Measurements from ENCODE around the gene NRGN.
"Not testable (repeated sequence)": the region's sequence is repeated elsewhere in the genome, so short reads cannot be mapped to it uniquely, and the experiment has no call there.

Gene NRGN

DNA sequence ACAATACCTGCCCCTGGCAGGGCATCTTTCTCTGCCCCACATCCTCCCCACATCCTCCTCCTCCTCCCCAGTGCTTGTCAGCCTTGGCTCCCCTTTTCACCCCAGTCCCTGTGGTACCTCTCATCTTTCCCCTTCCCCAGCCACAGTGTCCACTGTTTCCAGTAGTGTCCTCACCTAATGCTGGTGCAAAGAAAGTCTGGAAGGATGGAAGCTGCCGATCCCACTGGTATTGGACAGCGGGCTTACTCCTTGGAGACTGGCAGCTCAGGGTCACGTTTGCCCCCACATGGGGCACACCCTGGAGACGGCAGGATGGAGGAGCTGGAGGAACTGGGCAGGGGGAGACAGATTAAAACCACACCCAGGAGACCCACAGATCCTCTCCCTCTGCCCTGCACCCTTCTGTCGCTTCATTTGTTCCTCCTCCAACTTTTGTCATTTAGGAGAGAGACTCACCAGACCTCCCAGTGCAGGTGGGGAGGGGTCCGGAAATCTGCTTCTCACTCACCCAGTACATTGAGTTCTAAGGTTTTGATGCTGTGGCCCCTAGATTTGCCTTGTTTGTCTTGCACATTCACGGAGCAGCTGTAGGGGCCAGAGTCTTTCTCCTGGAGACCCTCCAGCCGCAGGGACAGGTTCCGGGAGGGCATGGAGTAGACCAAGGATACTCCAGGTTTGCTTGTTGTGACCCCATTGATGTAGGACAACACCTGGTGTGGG, 16.5 kb downstream of the NRGN start:
- no peak for DNase-seq (ENCODE audit: insufficient read length, low spot score)
- no peak for FAIRE-seq

DNA sequence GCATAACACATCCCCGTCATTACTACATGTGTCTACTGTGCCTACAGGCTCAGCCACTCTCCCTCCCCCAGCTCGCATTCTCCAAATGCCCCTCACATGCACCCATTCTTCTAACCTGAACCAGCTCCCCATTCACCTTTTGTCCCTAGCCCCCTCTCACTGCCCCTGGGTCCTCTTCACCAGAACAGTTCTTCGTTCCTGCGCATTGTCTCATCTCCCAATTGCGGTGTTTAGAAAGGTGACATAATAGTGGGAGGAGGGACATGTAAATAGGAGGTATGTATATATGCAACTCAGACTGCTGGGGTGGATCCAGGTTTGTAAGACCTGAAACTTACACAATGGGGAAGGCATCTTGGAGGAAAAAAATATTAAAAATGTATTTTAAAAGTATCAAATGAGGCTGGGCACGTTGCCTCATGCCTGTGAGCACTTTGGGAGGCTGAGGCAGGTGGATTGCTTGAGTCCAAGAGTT, 17.0 kb downstream of the NRGN start:
- DNase-seq (ENCODE audit: insufficient read length, low spot score), result no peak
- FAIRE-seq, result no peak

DNA sequence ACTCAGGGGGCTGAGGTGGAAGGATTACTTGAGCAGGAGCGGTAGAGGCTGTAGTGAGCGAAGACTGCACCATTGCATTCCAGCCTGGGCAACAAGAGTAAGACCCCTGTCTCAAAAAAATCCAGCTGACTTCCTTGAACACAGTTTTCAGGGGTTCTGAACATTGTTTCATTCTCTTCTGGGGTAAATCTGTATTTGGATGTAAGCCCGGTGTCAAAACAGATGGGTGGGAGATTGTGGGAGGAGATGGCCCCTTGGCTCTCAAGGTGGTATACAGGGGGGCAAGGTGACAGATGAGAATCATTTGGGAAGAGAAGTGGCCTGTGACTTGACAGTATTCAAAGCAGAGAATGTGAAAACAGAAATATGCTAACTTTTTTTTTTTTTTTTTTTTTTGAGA, 17.6 kb downstream of the NRGN start:
- DNase-seq (ENCODE audit: insufficient read length, low spot score) (no peak), FAIRE-seq (no peak)

DNA sequence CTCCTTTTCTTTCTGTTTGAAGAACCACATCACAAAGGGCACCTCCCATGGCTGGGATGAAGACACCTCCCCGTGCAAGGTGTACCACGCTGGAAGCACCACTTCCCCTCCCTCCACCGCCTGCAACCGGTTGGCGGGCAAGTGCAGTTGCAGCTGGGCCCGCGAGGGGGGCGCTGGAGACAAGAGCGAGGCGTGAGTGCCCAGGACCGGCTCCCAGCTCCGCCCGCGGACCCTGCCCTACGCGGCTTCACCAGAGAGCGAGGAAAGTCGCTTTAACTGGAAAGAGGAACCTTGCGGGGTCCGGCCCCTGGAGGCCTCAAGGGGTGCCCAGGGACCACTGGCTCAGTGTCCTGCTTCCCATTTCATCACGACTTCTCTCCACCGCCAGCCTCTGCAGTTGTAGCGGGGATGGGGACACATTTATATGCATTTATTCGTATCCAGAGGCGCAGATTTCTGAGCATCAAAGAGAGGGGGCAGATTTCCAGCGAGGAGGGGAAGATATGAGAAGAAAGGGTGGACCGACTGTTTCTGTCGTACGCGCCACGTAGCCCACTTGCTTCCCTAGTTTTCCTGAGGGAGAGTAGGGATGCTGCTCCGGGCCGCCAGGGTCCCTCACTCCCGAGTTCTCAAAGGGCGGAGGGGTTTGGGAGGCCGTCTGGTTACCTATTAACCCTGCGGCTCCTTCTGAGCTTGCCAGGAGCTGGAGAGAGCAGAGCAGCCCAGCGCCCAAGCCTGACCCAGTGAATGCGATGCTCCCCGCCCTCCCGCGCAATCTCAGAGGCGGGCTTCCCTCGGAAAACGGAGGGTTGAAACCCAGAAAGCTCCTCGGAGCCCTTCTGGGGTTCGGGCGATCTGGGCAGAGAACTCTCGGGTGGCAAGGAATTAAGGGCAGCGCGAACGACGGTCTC, 18.9 kb downstream of the NRGN start:
- FAIRE-seq (no peak), DNase-seq (ENCODE audit: insufficient read length, low spot score) (no peak)

DNA sequence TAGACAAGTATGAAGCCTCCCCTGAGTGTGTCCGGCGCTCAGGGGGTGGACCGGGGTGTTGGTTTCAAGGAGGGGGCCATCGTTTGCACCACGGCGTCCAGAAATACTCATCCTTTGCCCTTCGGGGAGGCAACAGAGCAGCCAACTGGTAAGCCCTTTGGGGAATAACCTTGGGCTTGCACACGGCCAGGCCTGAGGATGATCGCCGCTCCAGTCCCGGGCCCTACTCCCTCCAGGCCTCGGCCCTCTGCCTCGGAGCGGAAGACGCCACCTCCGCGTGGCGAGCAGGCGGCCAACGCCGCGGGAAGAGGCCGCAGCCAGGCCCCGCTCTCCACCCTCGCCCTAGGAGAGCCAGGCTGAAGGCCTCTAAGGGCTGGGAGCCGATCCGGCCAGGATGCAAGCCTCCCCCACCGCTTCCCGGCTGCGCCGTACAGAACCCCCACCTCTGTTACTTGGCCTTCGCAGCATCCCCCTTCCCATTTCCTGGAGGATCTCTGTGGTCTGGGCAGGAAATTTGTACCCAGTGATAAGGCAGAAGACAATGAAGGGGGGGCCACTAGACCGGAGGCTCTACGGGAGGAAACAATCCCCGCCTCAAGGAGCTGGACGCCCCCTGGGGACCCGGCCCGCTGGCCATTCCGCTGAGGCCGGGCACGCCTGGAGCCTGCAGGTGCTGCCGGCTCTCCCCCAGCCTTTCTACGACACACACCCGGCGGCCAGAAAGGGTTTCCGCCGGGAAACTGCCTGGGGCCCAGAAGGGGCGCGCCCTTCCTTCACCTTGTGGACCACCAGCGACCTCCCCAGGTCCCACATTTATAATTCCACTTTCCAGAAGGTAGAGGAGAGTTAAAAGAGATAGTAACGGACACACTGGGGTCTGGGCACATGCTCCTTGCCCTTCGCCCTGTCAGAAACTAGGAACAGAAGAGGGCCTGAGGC, 19.8 kb downstream of the NRGN start:
- FAIRE-seq, result no peak
- DNase-seq (ENCODE audit: insufficient read length, low spot score), result no peak

DNA sequence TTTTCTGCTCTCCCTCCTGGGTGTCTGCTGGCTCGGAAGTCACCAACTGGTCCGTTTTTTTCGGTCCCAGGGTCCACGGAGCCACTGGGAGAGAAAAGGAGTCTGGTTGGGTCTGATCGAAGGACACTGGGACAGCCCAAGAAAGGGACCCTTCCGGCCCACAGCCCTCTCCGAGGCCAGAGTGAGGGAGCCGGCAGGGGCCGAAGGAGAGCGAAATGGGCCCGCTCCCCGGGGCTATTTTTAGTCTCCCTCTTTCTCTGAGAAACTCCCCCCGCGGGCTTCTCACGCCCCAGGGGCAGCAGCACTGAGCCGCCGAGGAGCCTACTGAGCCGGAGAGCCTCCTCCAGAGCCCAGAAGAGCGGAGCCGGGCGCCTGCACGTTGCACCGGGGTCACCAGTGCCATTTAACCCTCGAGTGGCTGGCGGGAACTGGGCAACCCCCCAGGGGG, 20.5 kb downstream of the NRGN start:
- DNase-seq (ENCODE audit: insufficient read length, low spot score) (no peak), FAIRE-seq (no peak)

DNA sequence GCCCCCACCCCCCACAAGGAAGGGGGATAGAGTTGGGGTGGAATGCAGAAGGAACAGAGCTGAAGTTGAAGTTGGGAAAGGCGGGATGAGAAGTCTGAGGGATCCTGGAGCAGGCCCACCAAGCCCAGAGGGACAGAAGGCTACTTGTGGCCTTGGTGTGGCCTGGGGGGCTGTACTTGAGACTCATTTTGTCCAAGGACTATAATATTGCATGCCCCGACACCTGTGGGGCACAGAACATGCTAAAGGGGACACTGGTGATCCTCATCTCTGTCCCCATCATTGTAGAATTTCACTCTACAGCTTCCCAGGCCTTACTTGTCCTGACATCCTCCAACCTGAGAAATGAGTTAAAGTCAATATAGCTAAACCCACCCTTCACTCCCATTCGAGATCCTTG, 21.1 kb downstream of the NRGN start:
- FAIRE-seq, result no peak
- DNase-seq (ENCODE audit: insufficient read length, low spot score), result no peak

DNA sequence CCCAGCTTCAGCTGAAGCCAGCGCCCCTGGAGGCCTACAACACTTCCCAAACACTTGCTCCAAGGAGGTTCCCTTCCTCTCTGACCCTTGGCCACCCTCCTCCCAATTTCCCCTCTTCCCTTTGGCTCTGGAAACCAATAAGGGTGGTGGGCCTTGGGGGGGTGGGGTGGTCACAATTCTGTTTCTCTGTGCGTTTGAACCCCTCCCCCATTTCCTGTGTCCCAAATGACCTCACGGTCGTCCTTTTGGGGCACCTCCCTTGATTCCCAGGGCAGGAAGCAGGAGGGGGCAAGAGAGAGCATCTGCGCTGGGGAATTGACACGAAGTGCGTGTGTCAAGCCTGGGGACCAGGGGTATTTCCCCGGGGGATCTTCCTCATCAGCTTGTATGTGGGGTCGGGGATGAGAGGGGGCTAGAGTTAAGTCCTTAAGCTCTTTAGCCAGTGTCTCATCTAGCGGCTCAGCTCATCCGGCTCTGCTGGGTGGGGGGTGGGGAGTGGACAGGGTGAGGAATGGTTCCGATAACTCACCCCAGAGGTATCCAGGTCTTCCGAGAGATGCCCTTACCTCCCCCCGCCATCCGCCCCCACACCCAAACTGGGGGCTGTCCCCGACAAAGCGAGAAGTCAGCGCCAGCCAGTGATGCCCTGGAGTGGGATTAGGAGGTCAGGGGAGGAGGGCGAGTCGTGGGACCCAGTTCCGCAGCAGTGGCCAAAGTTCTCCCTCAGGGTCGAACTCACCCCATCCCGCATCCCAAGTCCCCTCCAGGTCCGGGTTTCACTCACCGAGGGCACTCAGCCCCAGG, 21.8 kb downstream of the NRGN start:
- DNase-seq (ENCODE audit: insufficient read length, low spot score), result no peak
- FAIRE-seq, result no peak

DNA sequence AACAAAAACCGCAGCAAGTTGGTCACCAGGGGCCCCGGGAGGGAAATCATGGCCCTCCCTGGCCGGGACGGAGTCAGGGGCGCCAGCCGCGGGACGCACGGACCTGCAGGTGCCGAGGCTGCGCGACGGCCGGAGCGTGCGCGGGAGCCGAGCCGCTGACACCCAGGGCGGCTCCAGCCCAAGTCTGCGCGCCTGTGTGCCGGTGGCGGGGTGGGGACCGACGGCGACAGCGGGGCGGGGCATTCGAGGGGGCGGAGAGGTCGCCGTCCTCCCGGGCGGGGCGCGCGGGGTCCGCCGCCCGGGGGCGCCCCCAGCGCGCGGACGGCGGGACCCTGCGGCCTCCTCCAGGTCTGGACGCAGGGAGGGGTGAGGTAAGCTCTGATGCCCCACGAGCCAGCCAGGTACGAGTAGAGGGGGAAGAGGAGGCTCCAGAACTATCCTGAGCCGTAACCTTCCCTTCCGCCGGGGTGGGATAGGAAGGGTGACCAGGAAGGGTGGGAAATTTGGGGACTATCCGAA, 22.4 kb downstream of the NRGN start, which contains the start of gene ESAM:
Gene ESAM, minus strand, starts transcription at position 186 of the 519 bp plus-strand sequence. Its CDS starts 136 bp downstream, at position 50.
- DNase-seq (ENCODE audit: insufficient read length, low spot score) (no peak), FAIRE-seq (no peak)

DNA sequence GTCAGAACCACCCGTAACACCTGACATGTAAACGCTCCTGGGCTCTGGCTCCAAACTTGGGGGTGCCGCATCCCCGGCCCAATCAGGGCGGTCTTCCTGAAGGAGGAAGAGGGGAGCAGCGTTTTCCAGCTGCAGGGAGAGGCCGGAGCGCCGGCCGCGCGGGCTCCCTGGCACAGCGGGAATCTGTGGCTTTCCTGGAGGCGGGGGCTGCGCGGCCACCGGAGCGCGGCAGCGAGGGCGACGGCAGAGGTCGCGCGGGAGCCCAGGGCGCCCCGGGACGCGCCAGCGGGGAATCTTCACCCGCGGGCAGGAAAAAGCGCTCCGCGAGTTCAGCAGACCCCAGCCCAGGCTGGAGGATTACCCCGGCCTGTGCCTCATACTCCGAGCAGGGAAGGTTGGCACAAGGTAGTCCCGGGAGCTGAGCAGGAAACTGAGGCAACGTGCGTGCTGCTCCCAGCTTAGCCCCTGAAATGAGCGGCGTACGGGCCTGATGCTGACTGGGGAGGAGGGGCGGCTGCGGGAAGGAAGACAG, 22.9 kb downstream of the NRGN start:
- no peak for FAIRE-seq
- no peak for DNase-seq (ENCODE audit: insufficient read length, low spot score)

DNA sequence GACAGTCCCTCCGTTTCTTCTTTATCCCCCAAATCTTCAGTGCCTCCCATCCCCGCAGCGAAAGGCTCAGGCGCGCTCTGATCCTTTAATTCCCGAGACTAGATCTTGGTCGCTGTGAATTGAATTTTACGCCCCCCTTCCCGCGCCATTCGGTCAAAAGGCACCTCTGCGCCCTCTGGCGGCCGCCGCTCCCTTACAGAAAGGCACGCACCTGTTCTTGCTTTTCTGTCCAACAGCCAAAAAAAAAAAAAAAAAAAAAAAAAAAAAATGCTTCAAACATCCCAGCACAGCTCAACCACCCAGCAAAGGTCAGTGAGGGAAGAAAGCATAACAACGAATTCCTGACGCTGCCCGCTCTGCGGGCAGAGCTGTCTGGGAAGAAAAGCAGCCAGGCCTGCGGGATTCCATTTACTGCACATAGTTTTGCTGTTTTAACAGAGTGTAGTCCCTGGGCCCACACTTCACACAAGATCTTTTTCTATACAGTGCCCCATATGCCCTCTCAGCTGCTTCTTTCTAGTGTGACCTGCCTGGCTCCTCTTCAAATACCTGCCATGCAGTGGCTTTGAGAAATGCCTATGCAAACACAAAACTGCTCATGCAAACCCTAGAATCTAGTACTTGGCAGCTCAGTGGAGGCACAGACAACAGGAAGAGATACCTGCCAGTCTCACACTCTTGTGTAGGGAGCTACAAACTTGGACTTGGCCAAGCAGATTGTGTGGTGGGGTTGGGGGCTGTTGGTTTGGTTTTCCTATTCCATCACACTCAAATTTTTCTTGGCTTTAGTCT, 23.6 kb downstream of the NRGN start:
- FAIRE-seq, result no peak

DNA sequence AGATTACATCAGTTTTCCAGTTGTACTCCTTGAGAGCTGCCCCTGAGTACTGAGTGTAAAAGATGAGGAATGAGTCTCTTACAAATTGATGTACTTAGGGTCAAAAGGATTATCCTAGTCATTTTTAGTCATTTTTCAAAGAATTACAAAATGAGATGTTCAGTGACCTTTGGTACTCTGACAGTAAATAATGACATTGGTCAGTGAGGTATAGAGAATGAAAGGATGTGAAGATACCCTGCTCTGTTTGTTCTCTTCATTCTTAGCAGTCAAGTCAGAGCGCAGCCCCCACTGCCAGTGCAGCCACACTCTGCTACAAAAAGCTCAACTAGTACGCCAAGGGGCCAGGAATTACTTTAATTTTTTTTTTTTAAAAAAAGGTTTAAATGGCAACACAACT, 26.4 kb downstream of the NRGN start:
- no peak for DNase-seq (ENCODE audit: insufficient read length, low spot score)

More for the DNA sequence above, 23.6 kb downstream of the NRGN start:
- DNase-seq (ENCODE audit: insufficient read length, low spot score), result peak; percentile 54

DNA sequence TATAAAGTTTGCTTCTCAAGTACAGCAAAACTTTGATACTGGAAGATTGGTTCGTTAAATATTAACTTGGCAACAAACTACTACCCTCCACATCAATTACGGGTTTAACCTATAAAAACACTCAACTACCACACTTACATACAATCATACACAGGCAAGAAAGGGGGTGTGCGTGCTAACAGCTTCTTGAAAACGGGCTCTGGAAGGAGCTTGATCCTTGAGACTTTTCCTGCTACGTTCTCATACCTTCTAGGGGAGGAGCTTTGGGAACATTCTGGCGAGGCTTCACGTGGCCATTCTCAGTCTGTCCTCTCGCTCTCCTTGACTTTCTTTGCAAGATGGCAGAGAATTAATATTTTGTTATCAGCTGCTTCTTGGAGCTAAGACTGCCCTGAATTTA, 29.2 kb downstream of the NRGN start:
- FAIRE-seq, result no peak

More for the DNA sequence above, 26.4 kb downstream of the NRGN start:
- FAIRE-seq, result no peak

DNA sequence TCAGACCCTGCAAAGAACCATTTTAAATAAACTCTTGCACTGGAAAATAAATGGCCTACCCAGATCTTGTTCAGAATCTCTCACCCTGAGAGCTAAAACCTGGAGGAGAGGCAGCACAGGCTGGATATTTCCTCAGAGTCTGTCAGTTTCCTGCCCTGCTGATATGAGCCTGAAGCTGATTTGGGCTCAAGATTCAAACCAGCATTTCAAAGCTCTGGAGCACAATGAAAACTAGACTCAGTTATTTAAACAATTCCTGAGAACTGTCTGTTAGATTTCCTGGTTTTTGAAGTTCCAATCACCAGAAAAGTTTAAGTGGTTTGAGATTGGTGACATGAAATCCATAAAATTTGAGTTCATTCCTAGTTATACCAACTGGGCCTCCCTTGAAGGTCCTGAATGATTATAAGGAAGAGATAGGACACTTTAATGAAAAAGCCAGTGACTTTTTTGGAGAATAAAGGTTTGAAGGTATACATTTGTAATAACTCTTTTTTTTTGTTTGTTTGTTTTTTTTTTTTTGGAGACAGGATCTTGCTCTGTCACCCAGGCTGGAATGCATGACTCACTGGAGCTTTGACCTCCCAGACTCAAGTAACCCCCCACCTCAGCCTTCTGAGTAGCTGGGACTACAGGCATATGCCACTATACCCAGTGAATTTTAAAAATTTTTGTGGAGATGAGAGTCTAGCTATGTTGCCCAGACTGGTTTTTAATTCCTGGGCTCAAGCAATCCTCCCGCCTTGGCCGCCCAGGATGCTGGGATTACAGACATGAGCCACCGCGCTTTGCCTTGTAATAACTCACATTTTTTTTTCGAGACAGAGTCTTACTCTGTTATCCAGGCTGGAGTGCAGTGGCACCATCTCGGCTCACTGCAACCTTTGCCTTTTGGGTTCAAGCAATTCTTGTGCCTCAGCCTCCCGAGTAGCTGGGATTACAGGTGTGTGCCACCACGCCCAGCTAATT, 30.3 kb downstream of the NRGN start:
- no peak for DNase-seq (ENCODE audit: insufficient read length, low spot score)
- FAIRE-seq, result no peak

More for the DNA sequence above, 29.2 kb downstream of the NRGN start:
- no peak for DNase-seq (ENCODE audit: insufficient read length, low spot score)

DNA sequence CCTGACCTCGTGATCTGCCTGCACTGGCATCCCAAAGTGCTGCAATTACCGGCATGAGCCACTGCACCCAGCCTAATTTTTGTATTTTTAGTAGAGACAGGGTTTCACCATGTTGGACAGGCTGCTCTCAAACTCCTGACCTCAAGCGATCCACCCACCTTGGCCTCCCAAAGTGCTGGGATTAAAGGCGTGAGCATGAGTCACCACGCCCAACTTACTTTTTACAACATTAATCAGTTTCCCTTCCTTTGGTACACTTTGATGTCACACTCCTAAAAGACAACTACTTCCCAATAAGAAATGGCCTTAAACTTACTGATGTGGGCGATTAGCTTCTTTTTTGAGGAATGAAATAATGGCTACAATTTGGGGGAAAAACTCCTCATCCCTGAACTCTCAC, 31.2 kb downstream of the NRGN start:
- DNase-seq (ENCODE audit: insufficient read length, low spot score); FAIRE-seq: not testable (repeated sequence)

DNA sequence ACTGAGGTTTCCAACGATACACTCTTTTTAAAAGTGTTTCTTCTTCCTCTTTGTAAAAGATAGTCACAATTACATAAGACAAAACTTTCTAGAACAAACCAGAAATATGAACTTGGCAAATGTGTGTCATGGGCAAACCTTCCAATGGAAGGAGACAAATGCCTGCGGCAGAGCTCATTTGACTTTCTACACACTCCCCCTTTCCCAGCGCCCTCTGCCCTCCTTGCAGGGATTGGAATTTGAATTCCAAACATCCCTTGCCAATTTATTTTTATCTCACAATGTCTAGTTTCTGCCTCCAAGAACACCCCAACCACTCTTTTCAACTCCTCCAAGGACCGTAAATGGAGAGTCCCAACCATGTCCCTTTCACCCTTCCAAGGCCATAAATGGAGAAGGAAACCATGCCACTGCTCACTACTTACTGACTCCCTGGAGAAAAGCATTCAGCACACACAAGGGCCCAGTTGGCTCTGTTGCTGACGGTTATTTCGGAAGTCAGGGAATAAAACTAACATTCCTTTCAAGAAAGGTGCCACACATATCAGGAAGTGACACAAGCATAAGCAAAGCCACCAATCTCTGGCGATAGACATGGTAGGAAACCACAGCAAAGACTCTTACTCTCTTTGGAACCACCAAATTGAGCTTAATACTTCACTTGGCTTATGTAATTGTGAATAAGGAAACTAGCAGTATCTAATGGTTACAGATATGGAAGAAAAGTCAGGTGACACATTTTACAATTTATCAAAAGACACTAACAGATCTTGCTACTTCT, 37.3 kb downstream of the NRGN start:
- no peak for DNase-seq (ENCODE audit: insufficient read length, low spot score)
- FAIRE-seq, result no peak
